SK-N-SH treated with all-trans-retinoic acid at 6 μM for 48 hours (cell line): ENCODE data around the gene LRRC23.

Experiments
- BACH2 ChIP-seq: fragments of 250-450 bp; sonication (Bioruptor Pico); IDR thresholded peaks from 2 replicates; pipeline ENCODE4 v1.9.0; 2021; ENCODE audit warnings: mild to moderate bottlenecking, borderline replicate concordance
- GLIS3 ChIP-seq: fragments of 250-450 bp; sonication (Bioruptor Pico); IDR thresholded peaks from 2 replicates; pipeline ENCODE4 v1.5.0; 2020; ENCODE audit warnings: mild to moderate bottlenecking, moderate library complexity
- ISL1 ChIP-seq: fragments of 250-450 bp; sonication (Bioruptor Pico); IDR thresholded peaks from 2 replicates; pipeline ENCODE4 v2.1.2; 2022; ENCODE audit warnings: mild to moderate bottlenecking, moderate library complexity
- OSR1 ChIP-seq: fragments of 250-450 bp; sonication (Bioruptor Pico); IDR thresholded peaks from 2 replicates; pipeline ENCODE4 v1.8.0; 2022; ENCODE audit warnings: moderate library complexity, mild to moderate bottlenecking, inconsistent platforms
- TOX ChIP-seq: fragments of 250-450 bp; sonication (Bioruptor Pico); IDR thresholded peaks from 2 replicates; pipeline ENCODE4 v1.8.0; 2021; ENCODE audit warnings: mild to moderate bottlenecking, moderate library complexity, borderline replicate concordance
- ZNF70 ChIP-seq: fragments of 450-650 bp; formaldehyde crosslinking; IDR thresholded peaks from 2 replicates; pipeline ENCODE4 v1.5.0; 2020; ENCODE audit warnings: mild to moderate bottlenecking, moderate library complexity
- ZNF8 ChIP-seq: fragments of 450-650 bp; formaldehyde crosslinking; IDR thresholded peaks from 2 replicates; pipeline ENCODE4 v1.5.0; 2020; ENCODE audit warnings: mild to moderate bottlenecking, moderate library complexity
- TF ChIP-seq, protein P1 (sequence below): fragments of 250-450 bp; sonication (Bioruptor Pico); IDR thresholded peaks from 2 replicates; pipeline ENCODE4 v1.5.1; 2021; ENCODE audit warnings: mild to moderate bottlenecking, moderate library complexity
- TF ChIP-seq, protein P2 (sequence below): fragments of 250-450 bp; sonication (Bioruptor Pico); IDR thresholded peaks from 2 replicates; pipeline ENCODE4 v1.8.0; 2020; ENCODE audit warnings: mild to moderate bottlenecking, moderate library complexity, borderline replicate concordance

DNA sequence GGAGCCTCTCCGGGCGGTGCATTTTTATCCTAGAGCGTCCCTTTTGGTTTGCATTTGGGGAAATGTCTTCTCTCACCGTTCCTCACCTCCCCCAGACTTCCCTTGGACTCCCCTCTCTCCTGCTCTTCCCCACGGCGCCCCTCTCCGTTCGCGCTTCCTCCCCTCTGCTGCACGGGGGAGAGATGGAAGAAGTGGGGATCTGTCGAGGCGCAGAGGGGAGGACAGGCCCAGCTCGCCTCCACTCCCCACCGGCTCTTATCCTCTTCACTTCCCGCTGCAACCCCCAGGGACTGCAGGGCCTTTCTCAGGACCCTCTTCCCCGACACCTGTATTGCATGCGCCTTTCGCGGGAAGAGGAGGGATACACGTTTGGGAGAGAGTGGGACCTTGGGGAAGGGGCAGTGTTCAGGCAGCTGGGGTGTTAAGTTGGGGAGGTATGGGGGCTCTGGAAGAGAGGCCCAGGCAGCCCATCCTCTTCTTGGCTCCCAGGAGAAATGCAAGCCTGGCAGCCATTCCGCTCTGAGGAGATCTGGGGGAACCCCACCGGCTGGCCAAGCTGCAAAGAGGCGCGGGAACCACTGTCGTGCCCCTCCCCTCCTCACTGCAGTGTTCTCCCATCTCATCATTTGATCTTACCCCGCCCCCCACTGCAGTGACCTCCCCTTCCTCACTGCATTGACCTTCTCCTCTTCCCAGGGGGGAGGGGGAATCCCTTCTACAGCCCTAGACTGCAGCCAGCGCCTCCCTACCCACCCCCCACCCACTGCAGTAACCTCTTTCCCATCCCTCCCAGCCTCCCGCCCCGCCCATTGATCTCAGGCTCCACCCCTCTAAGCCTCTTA lies 10.5 kb downstream of the LRRC23 start:
- no peak for TF ChIP-seq ISL1 (CRISPR knock-in tag)
- TF ChIP-seq OSR1, result no peak
- TF ChIP-seq, protein P1, sequence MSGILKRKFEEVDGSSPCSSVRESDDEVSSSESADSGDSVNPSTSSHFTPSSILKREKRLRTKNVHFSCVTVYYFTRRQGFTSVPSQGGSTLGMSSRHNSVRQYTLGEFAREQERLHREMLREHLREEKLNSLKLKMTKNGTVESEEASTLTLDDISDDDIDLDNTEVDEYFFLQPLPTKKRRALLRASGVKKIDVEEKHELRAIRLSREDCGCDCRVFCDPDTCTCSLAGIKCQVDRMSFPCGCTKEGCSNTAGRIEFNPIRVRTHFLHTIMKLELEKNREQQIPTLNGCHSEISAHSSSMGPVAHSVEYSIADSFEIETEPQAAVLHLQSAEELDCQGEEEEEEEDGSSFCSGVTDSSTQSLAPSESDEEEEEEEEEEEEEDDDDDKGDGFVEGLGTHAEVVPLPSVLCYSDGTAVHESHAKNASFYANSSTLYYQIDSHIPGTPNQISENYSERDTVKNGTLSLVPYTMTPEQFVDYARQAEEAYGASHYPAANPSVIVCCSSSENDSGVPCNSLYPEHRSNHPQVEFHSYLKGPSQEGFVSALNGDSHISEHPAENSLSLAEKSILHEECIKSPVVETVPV (CRISPR knock-in tag), result no peak
- TF ChIP-seq TOX (CRISPR knock-in tag), result no peak
- TF ChIP-seq, protein P2, sequence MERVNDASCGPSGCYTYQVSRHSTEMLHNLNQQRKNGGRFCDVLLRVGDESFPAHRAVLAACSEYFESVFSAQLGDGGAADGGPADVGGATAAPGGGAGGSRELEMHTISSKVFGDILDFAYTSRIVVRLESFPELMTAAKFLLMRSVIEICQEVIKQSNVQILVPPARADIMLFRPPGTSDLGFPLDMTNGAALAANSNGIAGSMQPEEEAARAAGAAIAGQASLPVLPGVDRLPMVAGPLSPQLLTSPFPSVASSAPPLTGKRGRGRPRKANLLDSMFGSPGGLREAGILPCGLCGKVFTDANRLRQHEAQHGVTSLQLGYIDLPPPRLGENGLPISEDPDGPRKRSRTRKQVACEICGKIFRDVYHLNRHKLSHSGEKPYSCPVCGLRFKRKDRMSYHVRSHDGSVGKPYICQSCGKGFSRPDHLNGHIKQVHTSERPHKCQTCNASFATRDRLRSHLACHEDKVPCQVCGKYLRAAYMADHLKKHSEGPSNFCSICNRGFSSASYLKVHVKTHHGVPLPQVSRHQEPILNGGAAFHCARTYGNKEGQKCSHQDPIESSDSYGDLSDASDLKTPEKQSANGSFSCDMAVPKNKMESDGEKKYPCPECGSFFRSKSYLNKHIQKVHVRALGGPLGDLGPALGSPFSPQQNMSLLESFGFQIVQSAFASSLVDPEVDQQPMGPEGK (CRISPR knock-in tag), result no peak
- no peak for TF ChIP-seq GLIS3 (CRISPR knock-in tag)
- no peak for TF ChIP-seq BACH2
- no peak for TF ChIP-seq ZNF70 (CRISPR knock-in tag)
- TF ChIP-seq ZNF8 (CRISPR knock-in tag), result no peak
